D721Med (cell line): Measurements from ENCODE around the gene EPHA10.

Experiments
- DNase-seq: peaks from one replicate; pipeline ENCODE4 v3.0.0; 2011; ENCODE audit warnings: low spot score; ENCODE audit not compliant: insufficient read length
- FAIRE-seq: peaks from 2 replicates; lab custom pipeline; 2011; peaks lifted over from hg19 to GRCh38; lab: Jason Lieb, UNC
- CTCF ChIP-seq: IDR thresholded peaks from 2 replicates; pipeline ENCODE4 v1.5.1; 2012; ENCODE audit warnings: mild to moderate bottlenecking, control low read depth; ENCODE audit not compliant: insufficient read depth; ENCODE audit errors: missing control alignments

The EPHA10 gene

GRCh38 chr1:37764888-37765441 is at the start of gene EPHA10:
EPHA10 (minus strand) TSS chr1:37765120; CDS start chr1:37765066, 54 bp downstream.
- FAIRE-seq (no peak), DNase-seq (peak; percentile 76)
- TF ChIP-seq CTCF: no peak

DNA sequence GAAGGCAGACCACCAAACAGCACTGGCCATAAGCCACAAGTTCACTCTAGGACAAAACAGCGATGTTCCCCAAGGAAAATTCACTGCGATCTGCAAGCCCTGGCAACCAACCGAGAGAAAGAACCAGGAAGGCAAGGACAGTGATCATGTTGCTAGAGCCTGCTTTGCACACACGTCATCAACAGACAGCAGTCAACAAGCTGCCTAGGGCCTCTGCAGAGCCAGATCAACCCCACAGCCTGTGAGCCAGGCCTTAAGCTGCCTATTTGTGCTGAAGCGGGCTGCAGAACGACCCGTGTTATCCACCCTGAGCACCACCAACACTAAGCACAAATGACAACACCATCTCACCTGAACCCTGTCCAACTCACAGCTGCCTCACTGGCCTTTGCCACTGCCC is 49.3 kb upstream of the EPHA10 start:
- TF ChIP-seq CTCF: no peak
- FAIRE-seq (no peak), DNase-seq (no peak)

DNA sequence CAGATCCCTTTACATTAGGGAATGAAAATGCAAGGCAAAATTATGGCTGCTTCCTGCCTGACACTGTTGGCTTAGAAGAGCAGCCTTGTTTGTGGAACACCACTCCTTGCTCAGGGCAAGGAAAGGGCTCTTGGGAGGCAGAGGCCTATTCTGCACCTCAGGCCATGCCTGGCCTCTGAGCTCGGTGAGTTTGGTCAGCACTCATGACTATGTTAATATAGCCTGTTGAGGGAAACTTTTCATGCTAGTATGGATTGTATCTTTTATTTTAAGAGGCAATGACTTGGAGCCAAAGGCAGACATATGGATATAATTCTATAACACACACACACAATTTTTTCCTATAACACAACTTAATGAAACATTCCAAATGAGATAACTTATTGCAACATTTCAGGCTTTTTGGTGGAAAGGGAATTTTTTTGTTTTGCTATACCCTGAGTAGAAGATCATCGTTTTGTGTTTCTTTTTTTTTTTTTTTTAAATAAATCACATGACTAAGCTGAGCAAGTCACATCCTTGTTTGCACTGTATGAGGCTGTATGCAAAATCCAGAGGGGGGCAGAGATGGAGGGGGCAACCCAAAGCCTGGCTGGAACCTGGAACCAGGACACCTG is 48.7 kb upstream of the EPHA10 start:
- DNase-seq (no peak), FAIRE-seq (no peak)
- TF ChIP-seq CTCF: no peak

DNA sequence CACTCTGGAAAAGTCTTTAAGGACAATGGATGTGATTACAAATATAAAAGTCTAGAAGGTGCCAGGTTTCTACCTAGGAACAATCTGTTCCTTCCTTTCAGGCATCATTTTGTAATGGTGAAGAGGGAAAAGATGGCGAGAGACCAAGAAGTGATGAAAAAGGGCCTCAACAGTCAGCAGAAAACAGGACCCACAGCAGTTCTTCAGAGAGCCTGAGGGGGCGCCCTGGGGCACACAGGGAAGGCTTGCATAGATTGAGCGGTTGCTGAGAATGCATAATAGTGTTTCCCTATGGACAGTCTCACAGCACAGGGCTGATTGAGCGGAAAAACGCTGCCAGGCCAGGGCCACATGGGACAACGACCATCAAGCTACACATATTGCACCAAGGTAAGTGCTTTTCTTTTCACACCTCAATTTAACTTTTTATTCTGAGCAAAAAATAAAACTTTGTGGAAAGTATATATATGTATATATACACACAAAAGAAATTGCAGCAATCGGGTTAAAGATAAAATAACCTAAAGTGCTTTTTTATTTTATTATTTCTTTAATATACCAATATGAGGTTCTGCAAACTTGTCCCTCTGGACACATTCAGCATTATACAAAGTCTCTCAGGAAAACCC is 46.2 kb upstream of the EPHA10 start:
- TF ChIP-seq CTCF: peak; percentile 81
- DNase-seq (no peak), FAIRE-seq (no peak)

DNA sequence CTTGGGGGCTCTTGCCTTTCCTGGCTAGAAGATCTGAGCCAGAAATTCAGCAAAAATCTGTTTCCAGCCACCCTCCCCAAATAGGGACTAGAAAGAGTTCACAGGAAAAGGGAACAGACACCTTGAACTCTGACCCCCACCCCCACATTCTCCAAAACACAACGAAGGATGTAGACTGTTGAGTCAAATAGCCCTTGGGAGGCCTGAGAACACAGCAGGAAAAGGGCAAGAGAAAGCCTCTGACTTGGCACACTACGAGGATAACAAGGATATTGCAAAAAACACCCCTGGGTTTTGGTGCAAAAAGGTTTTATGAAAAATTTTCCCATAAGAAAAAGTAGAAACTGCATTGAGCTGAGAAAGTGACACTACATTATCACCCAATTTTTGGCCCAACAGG is 45.0 kb upstream of the EPHA10 start:
- no peak for FAIRE-seq
- no peak for TF ChIP-seq CTCF
- DNase-seq: no peak

- no peak for TF ChIP-seq CTCF
- no peak for FAIRE-seq
- peak; percentile 77 for DNase-seq
These were observed 43.7 kb upstream of the EPHA10 start for GRCh38 chr1:37808369-37809319.
